H9 (cell line): Measurements from ENCODE around the gene RBM33. TPM values are rescaled to one million over a fixed set of nuclear protein-coding genes. Genes with fewer than 3 reads are reported as not detected.

Experiments
- DNase-seq: peaks from one replicate; pipeline ENCODE4 v3.0.0-alpha.2; 2017
- H2AFZ ChIP-seq: one replicate; pipeline ENCODE4 v1.6.1; 2013; ENCODE audit warnings: mild to moderate bottlenecking, low read length, control low read depth, moderate library complexity
- H2AK5ac ChIP-seq: 2 replicates; pipeline ENCODE4 v1.6.1; 2013; ENCODE audit warnings: low read length, control low read depth, mixed read lengths; ENCODE audit not compliant: insufficient read length
- H2BK120ac ChIP-seq: one replicate; pipeline ENCODE4 v1.6.1; 2013; ENCODE audit warnings: low read depth, mild to moderate bottlenecking, low read length, control low read depth, inconsistent platforms; ENCODE audit not compliant: poor library complexity, severe bottlenecking
- H2BK12ac ChIP-seq: 2 replicates; pipeline ENCODE4 v1.6.1; 2013; ENCODE audit warnings: low read length, control low read depth, mixed read lengths, low read depth; ENCODE audit not compliant: insufficient read length
- H2BK15ac ChIP-seq: 2 replicates; pipeline ENCODE4 v1.6.1; 2013; ENCODE audit warnings: low read depth, low read length, control low read depth
- H2BK20ac ChIP-seq: one replicate; pipeline ENCODE4 v1.6.1; 2013; ENCODE audit warnings: low read depth, mild to moderate bottlenecking, low read length, control low read depth, inconsistent platforms; ENCODE audit not compliant: poor library complexity, severe bottlenecking
- H2BK5ac ChIP-seq: 2 replicates; pipeline ENCODE4 v1.6.1; 2013; ENCODE audit warnings: low read length, control low read depth, mixed read lengths; ENCODE audit not compliant: insufficient read length
- H3K14ac ChIP-seq: 2 replicates; pipeline ENCODE4 v1.6.1; 2013; ENCODE audit warnings: low read length, control low read depth; ENCODE audit not compliant: insufficient read depth
- H3K18ac ChIP-seq: 2 replicates; pipeline ENCODE4 v1.6.1; 2013; ENCODE audit warnings: low read depth, mild to moderate bottlenecking, mixed read lengths, low read length, control low read depth; ENCODE audit not compliant: insufficient read length
- H3K23ac ChIP-seq: 2 replicates; pipeline ENCODE4 v1.6.1; 2013; ENCODE audit warnings: low read length, control low read depth, mixed read lengths, low read depth; ENCODE audit not compliant: insufficient read length
- H3K23me2 ChIP-seq: 2 replicates; pipeline ENCODE4 v1.6.1; 2013; ENCODE audit warnings: low read depth, mild to moderate bottlenecking, mixed read lengths, low read length, control low read depth; ENCODE audit not compliant: insufficient read length, poor library complexity, severe bottlenecking
- H3K27ac ChIP-seq: 2 replicates; pipeline ENCODE4 v1.5.1; 2013; ENCODE audit warnings: low read length, control low read depth, mixed read lengths, low read depth; ENCODE audit not compliant: insufficient read length
- H3K27me3 ChIP-seq: 2 replicates; pipeline ENCODE4 v1.6.1; 2013; ENCODE audit warnings: low read length, control low read depth, inconsistent platforms; ENCODE audit not compliant: insufficient read depth
- H3K4ac ChIP-seq: 2 replicates; pipeline ENCODE4 v1.6.1; 2013; ENCODE audit warnings: low read depth, mild to moderate bottlenecking, control low read depth, inconsistent platforms, low read length, moderate library complexity
- H3K4me1 ChIP-seq: 2 replicates; pipeline ENCODE4 v1.6.1; 2013; ENCODE audit warnings: low read length, control low read depth, inconsistent platforms; ENCODE audit not compliant: insufficient read depth
- H3K4me2 ChIP-seq: 2 replicates; pipeline ENCODE4 v1.6.1; 2013; ENCODE audit warnings: low read length, control low read depth, mixed read lengths; ENCODE audit not compliant: insufficient read length, insufficient read depth
- H3K56ac ChIP-seq: 2 replicates; pipeline ENCODE4 v1.6.1; 2013; ENCODE audit warnings: low read depth, mild to moderate bottlenecking, mixed read lengths, low read length, control low read depth; ENCODE audit not compliant: insufficient read length
- H3K79me1 ChIP-seq: 2 replicates; pipeline ENCODE4 v1.6.1; 2013; ENCODE audit warnings: low read depth, mild to moderate bottlenecking, moderate library complexity, low read length, control low read depth, inconsistent platforms; ENCODE audit not compliant: insufficient read depth, poor library complexity, severe bottlenecking
- H3K79me2 ChIP-seq: 2 replicates; pipeline ENCODE4 v1.6.1; 2013; ENCODE audit warnings: low read length, control low read depth, inconsistent platforms; ENCODE audit not compliant: insufficient read depth
- H3K9ac ChIP-seq: 2 replicates; pipeline ENCODE4 v1.6.1; 2013; ENCODE audit warnings: low read length, control low read depth, mixed read lengths; ENCODE audit not compliant: insufficient read length; ENCODE audit errors: extremely low read depth
- H3K9me3 ChIP-seq: one replicate; pipeline ENCODE4 v1.6.1; 2013; ENCODE audit warnings: low read depth, low read length, inconsistent platforms; ENCODE audit not compliant: control insufficient read depth
- H3T11ph ChIP-seq: one replicate; pipeline ENCODE4 v1.6.1; 2013; ENCODE audit warnings: mild to moderate bottlenecking, low read length, control low read depth, inconsistent platforms
- H4K20me1 ChIP-seq: one replicate; pipeline ENCODE4 v1.6.1; 2013; ENCODE audit not compliant: control insufficient read depth, insufficient read length, insufficient read depth
- H4K5ac ChIP-seq: 2 replicates; pipeline ENCODE4 v1.6.1; 2013; ENCODE audit warnings: low read depth, mild to moderate bottlenecking, mixed read lengths, low read length, control low read depth; ENCODE audit not compliant: insufficient read length
- H4K8ac ChIP-seq: replicated peaks from 2 replicates; pipeline ENCODE4 v1.6.1; 2013; ENCODE audit warnings: low read length, control low read depth, mixed read lengths, low read depth; ENCODE audit not compliant: insufficient read length
- H4K91ac ChIP-seq: 2 replicates; pipeline ENCODE4 v1.6.1; 2013; ENCODE audit warnings: low read depth, mild to moderate bottlenecking, moderate library complexity, mixed read lengths, low read length, control low read depth; ENCODE audit not compliant: insufficient read length
- H3K27ac Mint-ChIP-seq, 3 experiments: 2 replicates in 2 of 3; 3 replicates in 1 of 3; pipeline ENCODE4 v1.8.0; 2020 to 2021; ENCODE audit warnings: mixed read lengths in 3 of 3, mild to moderate bottlenecking in 1 of 3, moderate library complexity in 1 of 3
- H3K27me3 Mint-ChIP-seq: 2 replicates; pipeline ENCODE4 v1.8.0; 2021; ENCODE audit warnings: low read depth, mild to moderate bottlenecking, moderate library complexity, mixed read lengths
- H3K36me3 Mint-ChIP-seq, 3 experiments: 2 replicates in 2 of 3; 3 replicates in 1 of 3; pipeline ENCODE4 v1.8.0; 2020 to 2021; ENCODE audit warnings: low read depth in 3 of 3, mixed read lengths in 3 of 3; ENCODE audit not compliant: insufficient read depth in 1 of 3
- H3K4me1 Mint-ChIP-seq, 2 experiments: 2 replicates each; pipeline ENCODE4 v1.8.0; 2020; ENCODE audit warnings: mixed read lengths in 2 of 2
- H3K4me3 Mint-ChIP-seq, 2 experiments: 2 replicates in 1 of 2; 3 replicates in 1 of 2; pipeline ENCODE4 v1.8.0; 2020 to 2021; ENCODE audit warnings: mild to moderate bottlenecking in 2 of 2, mixed read lengths in 2 of 2, moderate library complexity in 1 of 2
- H3K9me3 Mint-ChIP-seq, 2 experiments: 2 replicates in 1 of 2; 3 replicates in 1 of 2; pipeline ENCODE4 v1.8.0; 2020; ENCODE audit warnings: mild to moderate bottlenecking in 2 of 2, mixed read lengths in 2 of 2, moderate library complexity in 1 of 2
- WGBS: extraction: QIAGEN DNeasy Blood & Tissue Kit; methylation state at CpG from one replicate; pipeline ENCODE4 v1.1.7; 2013; ENCODE audit warnings: missing lambda C conversion rate, low lambda C conversion rate, mixed read lengths; ENCODE audit not compliant: insufficient read length; ENCODE audit errors: extremely low coverage; 5-methylcytosine and 5-hydroxymethylcytosine counted together
- total RNA-seq: library from RNA; stranded (reverse); gene quantifications from 2 replicates; pipeline ENCODE4 v1.2.1, GENCODE V29; 2021
- TF ChIP-seq, protein P1 (sequence below): fragments of 200-600 bp; sonication (generic); conservative IDR thresholded peaks from 3 replicates; pipeline ENCODE4 v1.8.0; 2021; ENCODE audit warnings: antibody characterized with exemption, mild to moderate bottlenecking

Gene RBM33
- total RNA-seq, 1 experiment from 2014 or later, result 71.3 TPM

- DNase-seq, result no peak
- Histone ChIP-seq H4K5ac (no peak overlapping the region), H3K14ac (no peak overlapping the region), H3K18ac (no peak overlapping the region), H3K23ac (no peak overlapping the region), H3K56ac (no peak overlapping the region), H2BK5ac (no peak overlapping the region), H3K9ac (no peak overlapping the region), H3K27me3 (no peaks in the 10 kb centered on the region), H4K91ac (no peak overlapping the region), H3K79me2 (peaks cover 35% of the 10 kb centered on the region; the same call in 1 of the 2 replicates), H2AFZ (no peak overlapping the region), H3T11ph (no peak overlapping the region), H4K8ac (no peak overlapping the region), H3K4me2 (no peak overlapping the region), H3K4ac (no peak overlapping the region), H3K23me2 (no peaks in the 10 kb centered on the region), H3K27ac (no peak overlapping the region), H2BK15ac (no peak overlapping the region), H3K79me1 (peaks cover 12% of the 10 kb centered on the region), H2BK120ac (no peak overlapping the region), H2BK12ac (no peak overlapping the region), H3K4me1 (peaks cover 3% of the 10 kb centered on the region; the same call in 1 of the 2 replicates), H2BK20ac (no peak overlapping the region), H3K9me3 (no peaks in the 10 kb centered on the region), H4K20me1 (no peaks in the 10 kb centered on the region), H2AK5ac (no peak overlapping the region)
- Mint-ChIP-seq H3K4me3 (no peak overlapping the region), H3K4me1 (peaks cover 23 to 30% of the 10 kb centered on the region in 2 experiments), H3K9me3 (no peaks in the 10 kb centered on the region), H3K27me3 (no peaks in the 10 kb centered on the region), H3K27ac (no peak overlapping the region; a peak in 1 of 7 replicates), H3K36me3 (peaks cover 5 to 13% (median 9%) of the 10 kb centered on the region in 3 experiments; a peak in 5 of 7 replicates)
- WGBS, result no CpG with 5 or more reads among the region's 3 CpGs
- TF ChIP-seq, protein P1, sequence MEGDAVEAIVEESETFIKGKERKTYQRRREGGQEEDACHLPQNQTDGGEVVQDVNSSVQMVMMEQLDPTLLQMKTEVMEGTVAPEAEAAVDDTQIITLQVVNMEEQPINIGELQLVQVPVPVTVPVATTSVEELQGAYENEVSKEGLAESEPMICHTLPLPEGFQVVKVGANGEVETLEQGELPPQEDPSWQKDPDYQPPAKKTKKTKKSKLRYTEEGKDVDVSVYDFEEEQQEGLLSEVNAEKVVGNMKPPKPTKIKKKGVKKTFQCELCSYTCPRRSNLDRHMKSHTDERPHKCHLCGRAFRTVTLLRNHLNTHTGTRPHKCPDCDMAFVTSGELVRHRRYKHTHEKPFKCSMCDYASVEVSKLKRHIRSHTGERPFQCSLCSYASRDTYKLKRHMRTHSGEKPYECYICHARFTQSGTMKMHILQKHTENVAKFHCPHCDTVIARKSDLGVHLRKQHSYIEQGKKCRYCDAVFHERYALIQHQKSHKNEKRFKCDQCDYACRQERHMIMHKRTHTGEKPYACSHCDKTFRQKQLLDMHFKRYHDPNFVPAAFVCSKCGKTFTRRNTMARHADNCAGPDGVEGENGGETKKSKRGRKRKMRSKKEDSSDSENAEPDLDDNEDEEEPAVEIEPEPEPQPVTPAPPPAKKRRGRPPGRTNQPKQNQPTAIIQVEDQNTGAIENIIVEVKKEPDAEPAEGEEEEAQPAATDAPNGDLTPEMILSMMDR, result no peak
Observed at GRCh38 chr7:155665957-155666287, 21.5 kb downstream of the RBM33 start.
